ENCODE results near the gene SMYD3.
"Not testable (repeated sequence)": the region's sequence is repeated elsewhere in the genome, so short reads cannot be mapped to it uniquely, and the experiment has no call there.

SMYD3 gene

DNA sequence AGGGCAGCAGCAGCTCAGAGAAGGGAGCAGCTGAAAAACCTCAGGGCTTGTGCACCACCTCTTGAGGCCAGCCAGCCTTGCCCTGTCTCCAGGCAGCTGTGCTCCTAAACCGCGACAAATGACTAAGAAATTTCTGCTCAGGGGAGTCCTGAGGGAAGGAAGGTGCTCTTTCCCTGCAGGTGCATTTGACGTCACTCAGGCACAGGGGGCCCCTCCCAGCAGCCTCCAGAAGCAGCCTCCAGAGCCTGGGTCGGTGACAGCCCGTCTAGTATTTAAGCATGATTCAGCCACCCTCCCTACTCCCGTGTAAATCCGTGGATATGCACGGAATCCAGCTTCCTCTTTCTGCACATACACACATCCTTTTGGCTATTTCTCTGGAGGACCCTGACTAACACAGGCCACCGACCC, 791.8 kb downstream of the SMYD3 start:
- DNase-seq (ENCODE audit: low read depth), result no peak

DNA sequence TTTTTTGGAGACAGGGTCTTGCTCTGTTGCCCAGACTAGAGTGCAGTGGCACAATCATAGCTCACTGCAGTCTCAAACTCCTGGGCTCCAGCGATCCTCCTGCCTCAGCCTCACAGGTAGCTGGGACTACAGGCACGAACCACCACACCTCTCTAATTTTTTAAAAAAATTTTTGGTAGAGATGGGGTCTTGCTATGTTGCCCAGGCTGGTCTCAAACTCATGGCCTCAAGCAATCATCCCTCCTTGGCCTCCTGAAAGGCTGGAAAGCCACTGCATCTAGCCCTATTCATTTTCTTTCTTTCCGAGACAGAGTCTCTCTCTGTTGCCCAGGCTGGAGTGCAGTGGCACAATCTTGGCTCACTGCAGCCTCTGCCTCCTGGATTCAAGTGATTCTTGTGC, 793.1 kb downstream of the SMYD3 start:
- not testable (repeated sequence) for DNase-seq (ENCODE audit: low read depth)

DNA sequence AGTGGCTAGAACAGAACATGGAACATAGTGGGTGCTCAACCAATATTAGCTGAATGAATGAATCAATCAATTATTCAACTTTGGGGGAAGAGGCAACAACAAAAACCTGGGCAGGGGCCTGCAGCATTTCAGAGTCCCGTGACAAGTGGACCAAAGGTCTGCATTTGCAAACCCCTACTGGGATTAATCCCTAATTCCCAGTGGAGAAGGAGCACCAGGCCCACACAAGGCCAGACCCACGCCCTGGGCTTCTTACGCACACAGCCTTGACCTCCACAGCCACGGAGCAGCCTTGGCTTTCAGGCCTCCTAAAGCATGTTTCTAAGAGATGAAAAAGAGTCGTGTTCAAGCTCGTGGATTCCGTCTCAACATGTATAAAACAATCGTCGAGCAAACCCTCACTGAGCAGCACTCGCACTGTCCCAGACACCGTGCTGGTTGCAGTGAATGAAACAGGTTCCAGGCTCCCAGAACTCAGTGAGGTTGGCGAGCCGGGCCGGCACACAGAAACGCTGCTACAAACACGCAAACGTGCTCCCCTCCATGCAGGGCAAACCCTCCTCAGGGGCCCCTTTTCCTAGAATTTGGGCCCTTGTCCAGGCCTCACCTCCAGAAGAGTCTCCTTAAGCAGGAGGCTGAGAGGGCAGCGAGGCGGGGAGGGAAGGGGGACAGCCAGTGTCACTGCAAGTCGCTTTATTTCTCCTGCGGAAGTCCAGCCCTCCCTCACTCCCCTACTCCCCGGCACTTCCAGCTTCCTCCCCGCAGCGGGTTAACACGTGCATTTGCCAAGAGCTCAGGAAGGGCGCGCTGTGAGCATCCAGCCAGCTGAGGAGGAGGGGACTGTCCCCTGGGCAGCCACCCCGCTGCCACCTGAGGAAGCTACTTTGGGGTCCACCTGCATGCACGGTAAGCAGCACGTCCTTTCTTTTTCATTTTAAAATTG, 795.8 kb downstream of the SMYD3 start:
- no peak for DNase-seq (ENCODE audit: low read depth)

DNA sequence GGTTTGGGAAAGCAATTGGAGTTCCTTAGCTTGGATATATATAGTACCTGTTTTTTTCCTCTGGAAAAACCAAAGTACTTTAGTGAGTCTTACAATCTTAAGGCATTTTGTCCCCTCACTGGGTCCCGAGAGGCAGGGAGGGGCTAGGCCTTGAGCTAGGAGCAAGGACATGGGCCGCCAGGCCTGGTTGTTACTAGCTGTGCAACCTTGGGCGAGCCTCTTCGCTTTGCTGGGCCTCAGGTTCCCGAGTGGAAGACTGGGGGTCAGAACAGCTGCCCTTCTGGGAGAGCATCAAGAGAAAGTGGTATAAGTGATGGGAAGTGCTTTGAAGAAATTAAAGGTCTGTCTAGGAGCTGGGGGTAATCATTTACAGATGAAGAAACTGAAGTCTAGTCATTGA, 799.1 kb downstream of the SMYD3 start:
- DNase-seq (ENCODE audit: low read depth), result no peak

DNA sequence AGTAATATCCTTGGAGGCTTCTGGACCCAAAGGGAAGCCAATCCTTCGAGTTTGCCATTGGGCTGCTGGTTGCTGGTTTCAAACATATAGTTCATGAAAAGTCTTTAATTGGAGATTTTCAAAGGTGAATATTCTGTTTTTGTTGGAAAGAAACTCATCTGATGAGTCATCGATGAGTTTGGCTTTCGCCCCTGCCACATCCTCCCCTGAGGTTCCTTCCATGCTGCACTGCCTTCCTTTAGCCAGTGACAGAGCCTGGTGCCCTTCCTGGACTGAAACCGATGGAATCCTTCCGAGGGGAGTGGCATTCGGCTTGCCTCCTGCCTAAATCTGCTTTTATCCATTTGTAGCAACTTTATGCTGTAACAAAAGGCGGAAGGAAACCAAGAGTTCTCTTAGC, 802.3 kb downstream of the SMYD3 start:
- DNase-seq (ENCODE audit: low read depth), result no peak

DNA sequence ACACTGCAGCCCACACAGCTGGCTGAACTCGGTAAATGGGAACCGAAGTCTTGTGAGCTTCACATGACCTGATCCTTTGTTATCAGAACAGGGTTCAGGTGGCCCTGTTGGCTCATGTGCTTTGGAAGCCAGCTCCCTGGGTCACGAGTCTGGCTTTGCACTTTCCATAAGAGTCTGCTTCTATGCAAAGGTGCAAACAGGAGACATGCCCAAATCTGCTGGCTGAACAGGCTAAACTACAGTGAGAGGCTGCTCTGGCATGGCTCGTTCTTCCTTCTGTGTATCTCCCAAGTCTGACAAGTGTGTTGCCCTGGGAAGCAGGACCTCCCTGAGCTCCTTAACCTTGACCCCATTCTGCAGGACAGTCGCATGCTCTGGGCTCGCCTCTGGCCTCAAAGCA, 802.7 kb downstream of the SMYD3 start:
- no peak for DNase-seq (ENCODE audit: low read depth)

DNA sequence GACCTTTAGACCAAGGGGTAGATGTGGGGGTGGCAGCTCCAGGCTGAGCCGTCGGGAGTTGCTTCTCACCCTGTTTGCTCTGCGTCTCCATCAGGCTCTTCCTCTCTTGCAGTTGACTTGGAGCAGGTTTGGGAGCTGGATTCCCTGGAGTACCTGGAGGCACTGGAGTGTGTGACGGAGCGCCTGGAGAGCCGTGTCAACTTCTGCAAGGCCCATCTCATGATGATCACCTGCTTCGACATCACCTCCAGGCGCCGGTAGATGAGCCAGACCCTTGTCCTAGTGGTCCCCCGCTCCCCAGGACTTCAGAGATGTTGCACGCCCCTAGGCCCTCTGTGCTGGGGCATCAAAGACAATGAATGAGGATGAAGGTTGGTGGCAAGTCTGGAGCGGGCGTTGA, 804.7 kb downstream of the SMYD3 start:
- DNase-seq (ENCODE audit: low read depth), result no peak

DNA sequence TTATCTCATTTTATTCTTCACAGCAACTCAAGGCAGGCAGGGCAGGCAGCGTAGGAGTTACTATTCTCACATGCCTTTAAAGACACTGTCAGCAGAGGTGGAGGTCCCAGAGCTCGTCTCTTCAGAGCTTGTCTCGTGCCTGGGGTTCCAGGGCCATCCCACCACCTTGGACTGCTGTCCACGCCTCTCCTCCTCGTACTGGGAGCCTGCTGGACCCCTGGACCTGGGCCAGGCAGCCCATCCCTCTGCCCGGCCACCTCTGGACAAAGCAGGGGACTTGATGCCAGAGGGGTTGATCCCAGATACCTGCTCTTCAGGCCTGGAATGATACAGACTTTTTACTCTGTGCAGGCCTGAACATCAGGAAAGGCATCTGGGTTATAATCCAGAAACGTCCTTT, 805.4 kb downstream of the SMYD3 start:
- DNase-seq (ENCODE audit: low read depth), result no peak

DNA sequence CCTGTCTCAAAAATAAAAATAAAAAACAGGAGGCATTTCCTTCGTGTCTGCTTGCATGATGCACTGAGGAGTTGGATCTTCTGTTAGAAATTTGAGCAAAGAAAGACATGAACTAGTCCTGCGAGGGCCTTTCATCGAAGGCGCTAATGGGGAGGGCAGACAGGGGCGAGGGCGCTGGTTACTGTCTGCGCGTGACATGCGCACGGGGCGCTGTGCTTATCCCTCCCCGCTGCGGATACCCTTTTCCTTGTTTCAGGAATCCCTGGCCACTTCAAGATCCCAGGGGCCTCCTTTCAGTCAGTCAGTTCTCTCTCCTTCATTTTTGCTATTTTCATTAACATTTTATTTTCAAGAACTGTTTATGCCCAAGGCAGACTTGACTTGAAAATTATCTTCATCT, 806.4 kb downstream of the SMYD3 start:
- no peak for DNase-seq (ENCODE audit: low read depth)

All from activated T-cell treated with anti-CD3 and anti-CD28 coated beads for 48 hours (primary cell).